ENCODE measurements around the gene CLDN1.
"Not testable (repeated sequence)": the region's sequence is repeated elsewhere in the genome, so short reads cannot be mapped to it uniquely, and the experiment has no call there.

The CLDN1 gene

GRCh38 chr3:190289989-190290388 lies 32.3 kb downstream of the CLDN1 start:
- no peak for DNase-seq

GRCh38 chr3:190288836-190289235 lies 33.4 kb downstream of the CLDN1 start:
- no peak for DNase-seq

GRCh38 chr3:190286014-190286413 lies 36.2 kb downstream of the CLDN1 start:
- DNase-seq: no peak

GRCh38 chr3:190281308-190282051 lies 40.8 kb downstream of the CLDN1 start:
- no peak for DNase-seq

- no peak for DNase-seq
Measured at GRCh38 chr3:190279690-190280089, 42.6 kb downstream of the CLDN1 start.

GRCh38 chr3:190272747-190273146 lies 49.5 kb downstream of the CLDN1 start:
- DNase-seq: no peak

GRCh38 chr3:190269101-190269500 lies 53.1 kb downstream of the CLDN1 start:
- no peak for DNase-seq

- not testable (repeated sequence) for DNase-seq
Measured at GRCh38 chr3:190267464-190267863, 54.8 kb downstream of the CLDN1 start.

- DNase-seq: no peak
Measured at GRCh38 chr3:190266913-190267290, 55.3 kb downstream of the CLDN1 start.

- DNase-seq: no peak
Measured at GRCh38 chr3:190266265-190266912, 55.9 kb downstream of the CLDN1 start.

GRCh38 chr3:190265796-190266195 lies 56.5 kb downstream of the CLDN1 start:
- no peak for DNase-seq

GRCh38 chr3:190265126-190265525 lies 57.1 kb downstream of the CLDN1 start:
- no peak for DNase-seq

GRCh38 chr3:190261740-190262139 lies 60.5 kb downstream of the CLDN1 start:
- DNase-seq: no peak

GRCh38 chr3:190261015-190261414 lies 61.2 kb downstream of the CLDN1 start:
- DNase-seq: no peak

- no peak for DNase-seq
Measured at GRCh38 chr3:190260301-190260700, 61.9 kb downstream of the CLDN1 start.

- no peak for DNase-seq
Measured at GRCh38 chr3:190258634-190259033, 63.6 kb downstream of the CLDN1 start.
